HUDEP-2 (cell line): ENCODE results near the gene ST8SIA2.

Experiments
- DNase-seq, 76 experiments: peaks; one replicate each; lab custom pipeline; 2025; ENCODE audit not compliant: unreplicated experiment in 76 of 76; lab: John Stamatoyannopoulos, UW

The ST8SIA2 gene

GRCh38 chr15:92393071-92393979 lies at the start of gene ST8SIA2:
TSS of gene ST8SIA2 (plus strand) at chr15:92393881. CDS start at chr15:92394065, 184 bp downstream.
- no peak for DNase-seq

GRCh38 chr15:92343924-92344643 lies 49.6 kb upstream of the ST8SIA2 start:
- no peak for DNase-seq

GRCh38 chr15:92346063-92346462 lies 47.6 kb upstream of the ST8SIA2 start:
- DNase-seq = no peak

GRCh38 chr15:92355307-92355706 lies 38.4 kb upstream of the ST8SIA2 start:
- no peak for DNase-seq

GRCh38 chr15:92361321-92362000 lies 32.2 kb upstream of the ST8SIA2 start:
- DNase-seq = no peak

GRCh38 chr15:92362001-92362350 lies 31.7 kb upstream of the ST8SIA2 start:
- no peak for DNase-seq

- no peak for DNase-seq
These were observed 28.6 kb upstream of the ST8SIA2 start for GRCh38 chr15:92365084-92365483.

GRCh38 chr15:92365906-92366305 lies 27.8 kb upstream of the ST8SIA2 start:
- DNase-seq = no peak

GRCh38 chr15:92366381-92366780 lies 27.3 kb upstream of the ST8SIA2 start:
- no peak for DNase-seq

- DNase-seq = no peak
These were observed 18.6 kb upstream of the ST8SIA2 start for GRCh38 chr15:92375057-92375456.

- DNase-seq = no peak
These were observed 17.6 kb upstream of the ST8SIA2 start for GRCh38 chr15:92376109-92376508.

- DNase-seq = no peak
These were observed 16.4 kb upstream of the ST8SIA2 start for GRCh38 chr15:92377083-92377789.

GRCh38 chr15:92383519-92384324 lies 10.0 kb upstream of the ST8SIA2 start:
- peak in 8 of 76 experiments; percentile 0 to 32 (median 12) for DNase-seq

GRCh38 chr15:92384381-92384780 lies 9.3 kb upstream of the ST8SIA2 start:
- no peak for DNase-seq

- DNase-seq = no peak
These were observed 8.6 kb upstream of the ST8SIA2 start for GRCh38 chr15:92385096-92385495.

GRCh38 chr15:92391640-92392039 lies 2.0 kb upstream of the ST8SIA2 start:
- peak in 14 of 76 experiments; percentile 3 to 44 (median 10) for DNase-seq

- DNase-seq = no peak
These were observed 1.2 kb upstream of the ST8SIA2 start for GRCh38 chr15:92392462-92392861.

GRCh38 chr15:92393980-92394308 lies 263 bp downstream of the ST8SIA2 start:
- DNase-seq = no peak

GRCh38 chr15:92394309-92395097 lies 822 bp downstream of the ST8SIA2 start:
- DNase-seq = no peak
